WTC11 (cell line): Measurements from ENCODE around the gene ZBTB16. TPM values are rescaled to one million over a fixed set of nuclear protein-coding genes. Genes with fewer than 3 reads are reported as not detected.

ENCODE experiments used
- ATAC-seq: fragments of 200-7000 bp; cut with Tn5 transposase; 2 replicates; pipeline ENCODE4 v1.10.0; 2021; ENCODE audit warnings: mild to moderate bottlenecking, moderate library complexity
- CTCF ChIA-PET: fragments of 300-600 bp; sonication (Branson Sonifier 250); formaldehyde crosslinking; loops from one replicate; lab custom pipeline; 2021; ENCODE audit warnings: antibody characterized with exemption; lab: Charles Lee
- POLR2A ChIA-PET: fragments of 350-600 bp; sonication (Branson Sonifier 250); formaldehyde crosslinking; loops from one replicate; lab custom pipeline; 2021; ENCODE audit warnings: antibody characterized with exemption; lab: Charles Lee
- DNase-seq: peaks from one replicate; pipeline ENCODE4 v3.0.0; 2021; ENCODE audit warnings: low spot score
- H3K27ac Mint-ChIP-seq: 2 replicates; pipeline ENCODE4 v1.8.0; 2021; ENCODE audit warnings: mixed read lengths
- H3K27me3 Mint-ChIP-seq: 2 replicates; pipeline ENCODE4 v1.8.0; 2021; ENCODE audit warnings: low read depth, mild to moderate bottlenecking, moderate library complexity, mixed read lengths
- H3K36me3 Mint-ChIP-seq: 2 replicates; pipeline ENCODE4 v1.8.0; 2021; ENCODE audit warnings: mixed read lengths
- H3K4me1 Mint-ChIP-seq: 2 replicates; pipeline ENCODE4 v1.8.0; 2022; ENCODE audit warnings: mixed read lengths
- H3K4me3 Mint-ChIP-seq: 2 replicates; pipeline ENCODE4 v1.8.0; 2021; ENCODE audit warnings: mild to moderate bottlenecking, moderate library complexity, mixed read lengths
- H3K9me3 Mint-ChIP-seq: 2 replicates; pipeline ENCODE4 v1.8.0; 2021; ENCODE audit warnings: mixed read lengths
- ETV6 ChIP-seq: sonication (generic); formaldehyde crosslinking; IDR thresholded peaks from 2 replicates; pipeline ENCODE4 v1.8.1; 2022; ENCODE audit warnings: mild to moderate bottlenecking, missing genetic modification reagents
- NFATC4 ChIP-seq: fragments of 250-450 bp; sonication (Bioruptor Pico); IDR thresholded peaks from 2 replicates; pipeline ENCODE4 v1.9.0; 2021; ENCODE audit warnings: mild to moderate bottlenecking
- NR1H2 ChIP-seq: sonication (generic); formaldehyde crosslinking; IDR thresholded peaks from 2 replicates; pipeline ENCODE4 v1.9.0; 2021; ENCODE audit warnings: mild to moderate bottlenecking, moderate library complexity, missing genetic modification reagents
- NR2C2 ChIP-seq: sonication (generic); formaldehyde crosslinking; IDR thresholded peaks from 2 replicates; pipeline ENCODE4 v1.8.0; 2022; ENCODE audit warnings: mild to moderate bottlenecking, missing genetic modification reagents
- PRRX2 ChIP-seq: fragments of 250-450 bp; sonication (Bioruptor Pico); IDR thresholded peaks from 2 replicates; pipeline ENCODE4 v1.8.0; 2021; ENCODE audit warnings: mild to moderate bottlenecking
- RELA ChIP-seq: sonication (generic); formaldehyde crosslinking; IDR thresholded peaks from 2 replicates; pipeline ENCODE4 v1.8.1; 2022; ENCODE audit warnings: missing genetic modification reagents, mild to moderate bottlenecking, borderline replicate concordance
- SMAD4 ChIP-seq: sonication (generic); formaldehyde crosslinking; IDR thresholded peaks from 2 replicates; pipeline ENCODE4 v1.8.0; 2022; ENCODE audit warnings: mild to moderate bottlenecking, missing genetic modification reagents
- SP1 ChIP-seq: sonication (generic); formaldehyde crosslinking; conservative IDR thresholded peaks from 2 replicates; pipeline ENCODE4 v1.8.1; 2022; ENCODE audit warnings: missing genetic modification reagents
- TEAD4 ChIP-seq: sonication (generic); formaldehyde crosslinking; IDR thresholded peaks from 2 replicates; pipeline ENCODE4 v1.8.0; 2022; ENCODE audit warnings: mild to moderate bottlenecking, missing genetic modification reagents
- total RNA-seq: library from RNA; stranded (reverse); gene quantifications from 3 replicates; pipeline ENCODE4 v1.2.3, GENCODE V29; 2021
- TF ChIP-seq, protein P1 (sequence below): fragments of 250-450 bp; sonication (Bioruptor Pico); IDR thresholded peaks from 2 replicates; pipeline ENCODE4 v1.9.0; 2021; ENCODE audit warnings: mild to moderate bottlenecking, borderline replicate concordance
- TF ChIP-seq, protein P2 (sequence below): fragments of 250-450 bp; sonication (Bioruptor Pico); IDR thresholded peaks from 2 replicates; pipeline ENCODE4 v2.1.2; 2022; ENCODE audit warnings: mild to moderate bottlenecking, moderate library complexity
- TF ChIP-seq, protein P3 (sequence below): fragments of 200-600 bp; IDR thresholded peaks from 2 replicates; pipeline ENCODE4 v1.8.0; 2022; ENCODE audit warnings: antibody characterized with exemption
- TF ChIP-seq, protein P4 (sequence below): fragments of 250-450 bp; sonication (Bioruptor Pico); conservative IDR thresholded peaks from 2 replicates; pipeline ENCODE4 v1.9.0; 2021; ENCODE audit warnings: mild to moderate bottlenecking
- TF ChIP-seq, protein P5 (sequence below): sonication (generic); formaldehyde crosslinking; IDR thresholded peaks from 2 replicates; pipeline ENCODE4 v1.8.1; 2023; ENCODE audit warnings: mild to moderate bottlenecking, missing genetic modification reagents
- TF ChIP-seq, protein P6 (sequence below): sonication (generic); formaldehyde crosslinking; IDR thresholded peaks from 2 replicates; pipeline ENCODE4 v1.8.1; 2023; ENCODE audit warnings: mild to moderate bottlenecking, missing genetic modification reagents, borderline replicate concordance
- TF ChIP-seq, protein P7 (sequence below): sonication (generic); formaldehyde crosslinking; IDR thresholded peaks from 2 replicates; pipeline ENCODE4 v1.8.0; 2023; ENCODE audit warnings: missing genetic modification reagents
- TF ChIP-seq, protein P8 (sequence below): sonication (generic); formaldehyde crosslinking; IDR thresholded peaks from 2 replicates; pipeline ENCODE4 v1.8.0; 2023; ENCODE audit warnings: mild to moderate bottlenecking, missing genetic modification reagents
- TF ChIP-seq, protein P9 (sequence below): fragments of 250-450 bp; sonication (Bioruptor Pico); IDR thresholded peaks from 2 replicates; pipeline ENCODE4 v1.9.0; 2021; ENCODE audit warnings: moderate library complexity, mild to moderate bottlenecking, inconsistent platforms, borderline replicate concordance

Gene ZBTB16
- total RNA-seq, 1 experiment from 2014 or later: 0.57 TPM

DNA sequence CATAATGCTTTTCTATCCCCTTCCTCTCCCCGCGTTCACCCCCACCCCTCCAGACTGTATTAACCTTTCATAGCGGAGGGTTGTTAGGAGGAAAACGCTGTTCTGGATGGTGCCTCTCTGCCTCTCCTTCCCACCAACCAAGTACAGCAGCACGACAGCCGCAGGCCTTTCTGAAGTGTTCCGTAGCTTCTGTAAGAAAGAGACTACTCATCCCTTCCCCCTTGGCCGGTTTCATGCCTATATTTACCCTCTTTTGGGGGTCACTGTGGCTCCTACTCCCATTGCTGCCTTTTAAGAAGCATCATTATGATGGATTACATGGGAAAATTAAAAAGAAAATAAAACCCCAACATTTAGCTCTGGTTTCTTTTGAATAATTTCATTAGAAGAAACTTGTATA is 46.5 kb downstream of the ZBTB16 start:
- DNase-seq (no peak), ATAC-seq (no peak)
- peaks cover 32% of the 10 kb centered on the region for H3K4me1 Mint-ChIP-seq
- POLR2A ChIA-PET: no interaction called here
- CTCF ChIA-PET: interaction anchor here (0.6 kb wide), 1 partner anchor 480 kb away, joined by 3 read pairs; no protein-coding TSS in a partner anchor
- H3K27ac Mint-ChIP-seq: no peak overlapping the region
- no peaks in the 10 kb centered on the region for H3K27me3 Mint-ChIP-seq
- no peaks in the 10 kb centered on the region for H3K36me3 Mint-ChIP-seq
- no peak overlapping the region for H3K4me3 Mint-ChIP-seq
- H3K9me3 Mint-ChIP-seq: no peaks in the 10 kb centered on the region
- TF ChIP-seq SP1 (CRISPR knock-in tag) (no peak), RELA (CRISPR knock-in tag) (no peak), ETV6 (CRISPR knock-in tag) (no peak), NR1H2 (CRISPR knock-in tag) (no peak), TEAD4 (CRISPR knock-in tag) (no peak), NFATC4 (CRISPR knock-in tag) (no peak), SMAD4 (no peak), PRRX2 (CRISPR knock-in tag) (no peak), NR2C2 (no peak)
- TF ChIP-seq, protein P1, sequence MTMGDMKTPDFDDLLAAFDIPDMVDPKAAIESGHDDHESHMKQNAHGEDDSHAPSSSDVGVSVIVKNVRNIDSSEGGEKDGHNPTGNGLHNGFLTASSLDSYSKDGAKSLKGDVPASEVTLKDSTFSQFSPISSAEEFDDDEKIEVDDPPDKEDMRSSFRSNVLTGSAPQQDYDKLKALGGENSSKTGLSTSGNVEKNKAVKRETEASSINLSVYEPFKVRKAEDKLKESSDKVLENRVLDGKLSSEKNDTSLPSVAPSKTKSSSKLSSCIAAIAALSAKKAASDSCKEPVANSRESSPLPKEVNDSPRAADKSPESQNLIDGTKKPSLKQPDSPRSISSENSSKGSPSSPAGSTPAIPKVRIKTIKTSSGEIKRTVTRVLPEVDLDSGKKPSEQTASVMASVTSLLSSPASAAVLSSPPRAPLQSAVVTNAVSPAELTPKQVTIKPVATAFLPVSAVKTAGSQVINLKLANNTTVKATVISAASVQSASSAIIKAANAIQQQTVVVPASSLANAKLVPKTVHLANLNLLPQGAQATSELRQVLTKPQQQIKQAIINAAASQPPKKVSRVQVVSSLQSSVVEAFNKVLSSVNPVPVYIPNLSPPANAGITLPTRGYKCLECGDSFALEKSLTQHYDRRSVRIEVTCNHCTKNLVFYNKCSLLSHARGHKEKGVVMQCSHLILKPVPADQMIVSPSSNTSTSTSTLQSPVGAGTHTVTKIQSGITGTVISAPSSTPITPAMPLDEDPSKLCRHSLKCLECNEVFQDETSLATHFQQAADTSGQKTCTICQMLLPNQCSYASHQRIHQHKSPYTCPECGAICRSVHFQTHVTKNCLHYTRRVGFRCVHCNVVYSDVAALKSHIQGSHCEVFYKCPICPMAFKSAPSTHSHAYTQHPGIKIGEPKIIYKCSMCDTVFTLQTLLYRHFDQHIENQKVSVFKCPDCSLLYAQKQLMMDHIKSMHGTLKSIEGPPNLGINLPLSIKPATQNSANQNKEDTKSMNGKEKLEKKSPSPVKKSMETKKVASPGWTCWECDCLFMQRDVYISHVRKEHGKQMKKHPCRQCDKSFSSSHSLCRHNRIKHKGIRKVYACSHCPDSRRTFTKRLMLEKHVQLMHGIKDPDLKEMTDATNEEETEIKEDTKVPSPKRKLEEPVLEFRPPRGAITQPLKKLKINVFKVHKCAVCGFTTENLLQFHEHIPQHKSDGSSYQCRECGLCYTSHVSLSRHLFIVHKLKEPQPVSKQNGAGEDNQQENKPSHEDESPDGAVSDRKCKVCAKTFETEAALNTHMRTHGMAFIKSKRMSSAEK (CRISPR knock-in tag): no peak
- TF ChIP-seq, protein P2, sequence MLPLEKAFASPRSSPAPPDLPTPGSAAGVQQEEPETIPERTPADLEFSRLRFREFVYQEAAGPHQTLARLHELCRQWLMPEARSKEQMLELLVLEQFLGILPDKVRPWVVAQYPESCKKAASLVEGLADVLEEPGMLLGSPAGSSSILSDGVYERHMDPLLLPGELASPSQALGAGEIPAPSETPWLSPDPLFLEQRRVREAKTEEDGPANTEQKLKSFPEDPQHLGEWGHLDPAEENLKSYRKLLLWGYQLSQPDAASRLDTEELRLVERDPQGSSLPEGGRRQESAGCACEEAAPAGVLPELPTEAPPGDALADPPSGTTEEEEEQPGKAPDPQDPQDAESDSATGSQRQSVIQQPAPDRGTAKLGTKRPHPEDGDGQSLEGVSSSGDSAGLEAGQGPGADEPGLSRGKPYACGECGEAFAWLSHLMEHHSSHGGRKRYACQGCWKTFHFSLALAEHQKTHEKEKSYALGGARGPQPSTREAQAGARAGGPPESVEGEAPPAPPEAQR (CRISPR knock-in tag): no peak
- TF ChIP-seq, protein P3, sequence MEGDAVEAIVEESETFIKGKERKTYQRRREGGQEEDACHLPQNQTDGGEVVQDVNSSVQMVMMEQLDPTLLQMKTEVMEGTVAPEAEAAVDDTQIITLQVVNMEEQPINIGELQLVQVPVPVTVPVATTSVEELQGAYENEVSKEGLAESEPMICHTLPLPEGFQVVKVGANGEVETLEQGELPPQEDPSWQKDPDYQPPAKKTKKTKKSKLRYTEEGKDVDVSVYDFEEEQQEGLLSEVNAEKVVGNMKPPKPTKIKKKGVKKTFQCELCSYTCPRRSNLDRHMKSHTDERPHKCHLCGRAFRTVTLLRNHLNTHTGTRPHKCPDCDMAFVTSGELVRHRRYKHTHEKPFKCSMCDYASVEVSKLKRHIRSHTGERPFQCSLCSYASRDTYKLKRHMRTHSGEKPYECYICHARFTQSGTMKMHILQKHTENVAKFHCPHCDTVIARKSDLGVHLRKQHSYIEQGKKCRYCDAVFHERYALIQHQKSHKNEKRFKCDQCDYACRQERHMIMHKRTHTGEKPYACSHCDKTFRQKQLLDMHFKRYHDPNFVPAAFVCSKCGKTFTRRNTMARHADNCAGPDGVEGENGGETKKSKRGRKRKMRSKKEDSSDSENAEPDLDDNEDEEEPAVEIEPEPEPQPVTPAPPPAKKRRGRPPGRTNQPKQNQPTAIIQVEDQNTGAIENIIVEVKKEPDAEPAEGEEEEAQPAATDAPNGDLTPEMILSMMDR: no peak
- TF ChIP-seq, protein P4, sequence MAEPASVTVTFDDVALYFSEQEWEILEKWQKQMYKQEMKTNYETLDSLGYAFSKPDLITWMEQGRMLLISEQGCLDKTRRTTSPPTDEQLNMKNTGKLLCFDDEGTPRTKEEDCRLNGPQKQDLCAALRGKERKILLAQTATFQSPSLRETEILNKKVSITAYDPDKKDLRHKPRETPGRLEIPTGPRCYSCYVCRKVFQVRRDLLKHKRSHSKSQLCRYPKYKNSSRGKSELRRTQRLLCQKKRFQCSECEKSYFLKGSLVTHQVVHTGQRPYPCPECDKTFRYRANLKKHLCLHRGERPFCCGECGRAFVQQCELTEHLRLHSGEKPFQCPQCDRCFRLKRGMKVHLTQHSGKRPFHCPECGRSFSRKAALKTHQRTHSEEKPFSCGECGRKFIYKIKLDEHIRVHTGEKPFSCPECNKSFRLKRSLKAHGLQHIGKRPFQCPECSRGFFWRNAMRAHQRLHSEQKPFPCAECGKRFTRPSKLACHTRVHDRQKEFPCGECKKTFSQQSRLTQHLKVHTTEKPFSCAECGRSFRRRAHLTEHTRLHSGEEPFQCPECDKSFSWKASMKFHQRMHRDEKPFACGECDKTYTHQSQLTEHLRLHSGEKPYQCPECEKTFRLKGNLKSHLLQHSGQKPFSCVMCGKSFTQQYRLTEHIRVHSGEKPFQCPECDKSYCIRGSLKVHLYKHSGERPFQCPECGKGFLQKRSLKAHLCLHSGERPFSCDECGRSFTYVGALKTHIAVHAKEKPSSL (CRISPR knock-in tag): no peak
- TF ChIP-seq, protein P5, sequence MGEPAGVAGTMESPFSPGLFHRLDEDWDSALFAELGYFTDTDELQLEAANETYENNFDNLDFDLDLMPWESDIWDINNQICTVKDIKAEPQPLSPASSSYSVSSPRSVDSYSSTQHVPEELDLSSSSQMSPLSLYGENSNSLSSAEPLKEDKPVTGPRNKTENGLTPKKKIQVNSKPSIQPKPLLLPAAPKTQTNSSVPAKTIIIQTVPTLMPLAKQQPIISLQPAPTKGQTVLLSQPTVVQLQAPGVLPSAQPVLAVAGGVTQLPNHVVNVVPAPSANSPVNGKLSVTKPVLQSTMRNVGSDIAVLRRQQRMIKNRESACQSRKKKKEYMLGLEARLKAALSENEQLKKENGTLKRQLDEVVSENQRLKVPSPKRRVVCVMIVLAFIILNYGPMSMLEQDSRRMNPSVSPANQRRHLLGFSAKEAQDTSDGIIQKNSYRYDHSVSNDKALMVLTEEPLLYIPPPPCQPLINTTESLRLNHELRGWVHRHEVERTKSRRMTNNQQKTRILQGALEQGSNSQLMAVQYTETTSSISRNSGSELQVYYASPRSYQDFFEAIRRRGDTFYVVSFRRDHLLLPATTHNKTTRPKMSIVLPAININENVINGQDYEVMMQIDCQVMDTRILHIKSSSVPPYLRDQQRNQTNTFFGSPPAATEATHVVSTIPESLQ: no peak
- TF ChIP-seq, protein P6, sequence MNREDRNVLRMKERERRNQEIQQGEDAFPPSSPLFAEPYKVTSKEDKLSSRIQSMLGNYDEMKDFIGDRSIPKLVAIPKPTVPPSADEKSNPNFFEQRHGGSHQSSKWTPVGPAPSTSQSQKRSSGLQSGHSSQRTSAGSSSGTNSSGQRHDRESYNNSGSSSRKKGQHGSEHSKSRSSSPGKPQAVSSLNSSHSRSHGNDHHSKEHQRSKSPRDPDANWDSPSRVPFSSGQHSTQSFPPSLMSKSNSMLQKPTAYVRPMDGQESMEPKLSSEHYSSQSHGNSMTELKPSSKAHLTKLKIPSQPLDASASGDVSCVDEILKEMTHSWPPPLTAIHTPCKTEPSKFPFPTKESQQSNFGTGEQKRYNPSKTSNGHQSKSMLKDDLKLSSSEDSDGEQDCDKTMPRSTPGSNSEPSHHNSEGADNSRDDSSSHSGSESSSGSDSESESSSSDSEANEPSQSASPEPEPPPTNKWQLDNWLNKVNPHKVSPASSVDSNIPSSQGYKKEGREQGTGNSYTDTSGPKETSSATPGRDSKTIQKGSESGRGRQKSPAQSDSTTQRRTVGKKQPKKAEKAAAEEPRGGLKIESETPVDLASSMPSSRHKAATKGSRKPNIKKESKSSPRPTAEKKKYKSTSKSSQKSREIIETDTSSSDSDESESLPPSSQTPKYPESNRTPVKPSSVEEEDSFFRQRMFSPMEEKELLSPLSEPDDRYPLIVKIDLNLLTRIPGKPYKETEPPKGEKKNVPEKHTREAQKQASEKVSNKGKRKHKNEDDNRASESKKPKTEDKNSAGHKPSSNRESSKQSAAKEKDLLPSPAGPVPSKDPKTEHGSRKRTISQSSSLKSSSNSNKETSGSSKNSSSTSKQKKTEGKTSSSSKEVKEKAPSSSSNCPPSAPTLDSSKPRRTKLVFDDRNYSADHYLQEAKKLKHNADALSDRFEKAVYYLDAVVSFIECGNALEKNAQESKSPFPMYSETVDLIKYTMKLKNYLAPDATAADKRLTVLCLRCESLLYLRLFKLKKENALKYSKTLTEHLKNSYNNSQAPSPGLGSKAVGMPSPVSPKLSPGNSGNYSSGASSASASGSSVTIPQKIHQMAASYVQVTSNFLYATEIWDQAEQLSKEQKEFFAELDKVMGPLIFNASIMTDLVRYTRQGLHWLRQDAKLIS: no peak
- TF ChIP-seq, protein P7, sequence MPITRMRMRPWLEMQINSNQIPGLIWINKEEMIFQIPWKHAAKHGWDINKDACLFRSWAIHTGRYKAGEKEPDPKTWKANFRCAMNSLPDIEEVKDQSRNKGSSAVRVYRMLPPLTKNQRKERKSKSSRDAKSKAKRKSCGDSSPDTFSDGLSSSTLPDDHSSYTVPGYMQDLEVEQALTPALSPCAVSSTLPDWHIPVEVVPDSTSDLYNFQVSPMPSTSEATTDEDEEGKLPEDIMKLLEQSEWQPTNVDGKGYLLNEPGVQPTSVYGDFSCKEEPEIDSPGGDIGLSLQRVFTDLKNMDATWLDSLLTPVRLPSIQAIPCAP: no peak
- TF ChIP-seq, protein P8, sequence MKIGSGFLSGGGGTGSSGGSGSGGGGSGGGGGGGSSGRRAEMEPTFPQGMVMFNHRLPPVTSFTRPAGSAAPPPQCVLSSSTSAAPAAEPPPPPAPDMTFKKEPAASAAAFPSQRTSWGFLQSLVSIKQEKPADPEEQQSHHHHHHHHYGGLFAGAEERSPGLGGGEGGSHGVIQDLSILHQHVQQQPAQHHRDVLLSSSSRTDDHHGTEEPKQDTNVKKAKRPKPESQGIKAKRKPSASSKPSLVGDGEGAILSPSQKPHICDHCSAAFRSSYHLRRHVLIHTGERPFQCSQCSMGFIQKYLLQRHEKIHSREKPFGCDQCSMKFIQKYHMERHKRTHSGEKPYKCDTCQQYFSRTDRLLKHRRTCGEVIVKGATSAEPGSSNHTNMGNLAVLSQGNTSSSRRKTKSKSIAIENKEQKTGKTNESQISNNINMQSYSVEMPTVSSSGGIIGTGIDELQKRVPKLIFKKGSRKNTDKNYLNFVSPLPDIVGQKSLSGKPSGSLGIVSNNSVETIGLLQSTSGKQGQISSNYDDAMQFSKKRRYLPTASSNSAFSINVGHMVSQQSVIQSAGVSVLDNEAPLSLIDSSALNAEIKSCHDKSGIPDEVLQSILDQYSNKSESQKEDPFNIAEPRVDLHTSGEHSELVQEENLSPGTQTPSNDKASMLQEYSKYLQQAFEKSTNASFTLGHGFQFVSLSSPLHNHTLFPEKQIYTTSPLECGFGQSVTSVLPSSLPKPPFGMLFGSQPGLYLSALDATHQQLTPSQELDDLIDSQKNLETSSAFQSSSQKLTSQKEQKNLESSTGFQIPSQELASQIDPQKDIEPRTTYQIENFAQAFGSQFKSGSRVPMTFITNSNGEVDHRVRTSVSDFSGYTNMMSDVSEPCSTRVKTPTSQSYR (CRISPR knock-in tag): no peak
- TF ChIP-seq, protein P9, sequence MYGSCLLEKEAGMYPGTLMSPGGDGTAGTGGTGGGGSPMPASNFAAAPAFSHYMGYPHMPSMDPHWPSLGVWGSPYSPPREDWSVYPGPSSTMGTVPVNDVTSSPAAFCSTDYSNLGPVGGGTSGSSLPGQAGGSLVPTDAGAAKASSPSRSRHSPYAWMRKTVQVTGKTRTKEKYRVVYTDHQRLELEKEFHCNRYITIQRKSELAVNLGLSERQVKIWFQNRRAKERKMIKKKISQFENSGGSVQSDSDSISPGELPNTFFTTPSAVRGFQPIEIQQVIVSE (CRISPR knock-in tag): no peak
